ENCODE data around the gene FERD3L.
"Not testable (repeated sequence)": the region's sequence is repeated elsewhere in the genome, so short reads cannot be mapped to it uniquely, and the experiment has no call there.

The FERD3L gene, protein sequence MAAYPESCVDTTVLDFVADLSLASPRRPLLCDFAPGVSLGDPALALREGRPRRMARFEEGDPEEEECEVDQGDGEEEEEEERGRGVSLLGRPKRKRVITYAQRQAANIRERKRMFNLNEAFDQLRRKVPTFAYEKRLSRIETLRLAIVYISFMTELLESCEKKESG

DNA sequence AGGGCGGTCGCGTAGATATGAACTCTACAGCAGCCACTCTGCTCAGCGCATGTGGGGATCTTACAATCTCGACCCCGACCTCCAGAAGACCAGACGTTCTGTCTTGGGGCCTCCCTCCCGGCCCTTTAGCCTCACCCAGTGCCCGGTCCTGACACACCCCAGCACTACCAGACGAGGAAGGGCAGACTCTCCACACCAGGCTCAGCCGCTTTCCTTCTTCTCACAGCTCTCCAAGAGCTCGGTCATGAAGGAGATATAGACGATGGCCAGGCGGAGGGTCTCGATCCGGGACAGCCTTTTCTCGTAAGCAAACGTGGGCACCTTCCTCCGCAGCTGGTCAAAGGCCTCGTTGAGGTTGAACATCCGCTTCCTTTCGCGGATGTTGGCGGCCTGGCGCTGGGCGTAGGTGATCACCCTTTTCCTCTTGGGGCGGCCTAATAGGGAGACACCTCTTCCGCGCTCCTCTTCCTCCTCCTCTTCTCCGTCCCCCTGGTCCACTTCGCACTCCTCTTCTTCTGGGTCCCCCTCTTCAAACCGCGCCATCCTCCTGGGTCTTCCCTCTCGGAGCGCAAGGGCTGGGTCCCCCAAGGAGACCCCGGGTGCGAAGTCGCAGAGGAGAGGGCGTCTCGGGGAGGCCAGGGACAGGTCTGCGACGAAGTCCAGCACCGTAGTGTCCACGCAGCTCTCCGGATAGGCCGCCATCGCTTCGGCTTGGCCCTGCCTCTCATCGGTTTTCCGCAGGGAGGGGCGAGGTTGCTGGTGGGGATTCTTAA lies at the start of gene FERD3L:
Gene FERD3L (minus strand): TSS at position 761 of the 773 bp plus-strand sequence. CDS start 59 bp downstream, at position 702.
- no peak for DNase-seq

DNA sequence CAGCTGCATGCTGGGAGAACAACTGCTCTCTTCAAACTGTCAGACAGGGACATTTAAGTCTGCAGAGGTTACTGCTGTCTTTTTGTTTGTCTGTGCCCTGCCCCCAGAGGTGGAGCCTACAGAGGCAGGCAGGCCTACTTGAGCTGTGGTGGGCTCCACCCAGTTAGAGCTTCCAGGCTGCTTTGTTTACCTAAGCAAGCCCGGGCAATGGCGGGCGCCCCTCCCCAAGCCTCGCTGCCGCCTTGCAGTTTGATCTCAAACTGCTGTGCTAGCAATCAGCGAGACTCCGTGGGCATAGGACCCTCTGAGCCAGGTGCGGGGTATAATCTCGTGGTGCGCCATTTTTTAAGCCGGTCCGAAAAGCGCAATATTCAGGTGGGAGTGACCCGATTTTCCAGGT lies 49.2 kb upstream of the FERD3L start:
- not testable (repeated sequence) for DNase-seq

DNA sequence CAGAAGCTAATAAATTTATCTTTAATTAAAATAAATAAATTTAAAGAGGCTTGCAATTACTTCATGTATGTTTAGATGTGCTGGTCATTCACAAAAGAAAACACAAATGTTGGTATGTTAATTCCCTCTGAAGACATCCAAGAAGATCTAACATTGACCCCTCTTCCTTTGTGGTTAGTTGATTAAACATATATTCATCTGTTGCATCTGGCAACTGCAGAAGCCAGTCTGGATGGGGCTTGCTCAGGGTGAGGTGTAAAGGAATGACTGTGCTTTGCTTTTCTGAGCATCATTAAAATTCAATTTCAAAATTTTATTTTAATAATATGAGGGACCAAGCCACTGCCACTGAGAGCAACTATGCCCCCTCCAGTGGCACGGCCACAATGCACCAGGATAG lies 36.4 kb upstream of the FERD3L start:
- no peak for DNase-seq

DNA sequence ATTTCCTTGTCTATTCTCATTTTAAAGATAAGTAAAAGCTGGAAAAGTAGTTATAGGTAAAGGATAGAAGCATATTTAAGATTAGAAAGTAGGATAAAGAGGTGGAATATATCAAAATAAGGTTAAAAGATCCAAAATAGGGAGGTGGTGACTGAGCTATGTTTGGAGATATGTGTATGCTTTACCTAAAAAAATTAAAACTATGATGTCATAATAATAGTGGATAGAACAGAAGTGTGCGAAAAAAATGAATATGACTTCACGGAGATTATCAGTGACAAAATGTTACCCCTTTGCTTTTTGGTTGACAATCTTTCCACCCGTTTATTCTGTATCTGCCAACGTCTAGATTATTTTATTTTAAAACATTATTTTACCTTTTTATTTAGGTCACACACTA lies 33.4 kb upstream of the FERD3L start:
- no peak for DNase-seq

- DNase-seq: no peak
Measured at GRCh38 chr7:19177269-19177668, 32.0 kb upstream of the FERD3L start.

GRCh38 chr7:19175241-19175640 lies 30.0 kb upstream of the FERD3L start:
- DNase-seq: no peak

- DNase-seq: no peak
Measured at GRCh38 chr7:19161671-19162070, 16.4 kb upstream of the FERD3L start.

GRCh38 chr7:19146699-19147098 lies 1.5 kb upstream of the FERD3L start:
- DNase-seq: no peak

GRCh38 chr7:19145434-19146115 lies 354 bp upstream of the FERD3L start:
- DNase-seq: no peak

DNA sequence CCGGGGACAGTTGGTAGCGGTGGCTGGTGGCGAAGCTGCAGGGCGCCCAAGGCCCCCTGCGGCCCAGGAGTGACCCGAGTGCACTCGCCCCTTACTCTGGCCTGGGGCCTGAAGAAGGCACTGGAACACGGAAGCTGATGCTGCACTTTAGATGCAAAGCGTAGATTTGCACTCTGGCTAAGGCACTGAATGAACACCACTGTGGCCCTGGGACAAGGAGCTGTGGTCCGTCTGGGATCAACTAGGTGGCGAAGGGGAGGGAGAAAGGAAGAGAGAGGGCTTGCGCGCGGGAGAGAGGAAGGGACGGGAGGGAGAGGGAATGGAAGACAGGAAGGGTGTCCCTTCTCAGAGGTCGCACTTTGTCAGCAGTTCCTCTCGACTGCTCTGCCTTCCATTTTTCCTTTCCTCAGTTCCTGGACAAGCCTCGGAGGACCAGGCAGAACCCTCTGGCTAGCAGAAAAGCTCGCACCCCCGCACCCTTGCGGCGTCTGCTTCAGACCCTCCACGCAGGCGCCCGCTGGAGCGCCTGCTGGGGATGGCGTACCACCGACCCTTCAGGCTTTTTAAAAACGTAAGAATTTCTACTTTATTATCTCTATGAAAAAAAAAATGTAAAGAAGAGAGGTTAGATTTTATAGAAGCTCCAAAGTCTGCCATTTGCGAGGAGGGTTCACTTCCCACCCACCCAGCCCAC lies 1.2 kb downstream of the FERD3L start:
- no peak for DNase-seq

DNA sequence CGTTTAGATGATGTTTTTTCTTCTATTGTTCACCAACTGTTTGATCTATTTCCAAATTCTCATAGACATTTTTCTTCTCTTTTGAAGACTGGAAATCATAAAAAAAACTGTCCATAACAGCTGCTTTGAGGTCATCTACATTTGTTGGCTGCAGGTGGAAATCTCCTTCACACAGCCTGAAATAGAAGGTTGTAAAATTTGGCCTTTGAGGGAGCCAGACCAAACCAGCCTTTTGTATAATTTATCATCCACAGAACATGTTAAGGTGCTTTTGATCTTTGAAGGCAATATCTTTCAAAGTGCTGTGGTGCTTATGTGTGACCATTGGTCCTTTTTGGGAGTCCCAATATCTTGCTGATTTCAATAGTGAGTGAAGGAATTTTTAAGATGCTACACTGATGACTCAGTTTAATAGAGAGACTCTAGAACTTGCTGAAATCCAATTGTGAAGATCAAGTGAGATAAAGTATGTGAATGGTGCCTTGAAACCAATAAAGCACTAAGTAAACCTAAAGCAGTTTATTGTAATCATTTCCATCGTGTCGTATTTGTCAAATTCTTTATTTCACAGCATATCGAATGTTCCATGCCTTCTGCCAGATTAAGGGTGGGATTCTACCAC lies 5.4 kb downstream of the FERD3L start:
- DNase-seq: no peak

GRCh38 chr7:19133886-19134285 lies 11.3 kb downstream of the FERD3L start:
- no peak for DNase-seq

DNA sequence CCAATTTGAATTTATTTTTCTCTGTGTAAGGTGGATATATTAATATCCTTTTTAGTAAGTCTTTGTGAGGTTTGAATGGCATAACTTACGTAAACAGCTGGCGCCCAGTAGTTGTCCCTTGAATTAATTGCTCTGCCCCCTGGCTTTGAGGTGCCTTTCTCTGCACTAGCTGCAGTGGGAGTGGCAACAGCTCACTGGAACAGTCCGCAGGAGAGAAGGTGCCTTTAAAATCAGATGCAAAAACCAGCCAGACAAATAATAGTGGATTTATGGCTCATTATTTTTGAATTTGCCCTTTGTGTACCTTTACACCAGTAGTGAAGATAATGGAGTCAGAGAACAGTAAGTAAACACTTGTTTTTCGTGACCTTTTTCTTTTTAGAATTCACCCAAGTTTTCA lies 11.8 kb downstream of the FERD3L start:
- no peak for DNase-seq

- DNase-seq: no peak
Measured at GRCh38 chr7:19128856-19129255, 16.4 kb downstream of the FERD3L start.

DNA sequence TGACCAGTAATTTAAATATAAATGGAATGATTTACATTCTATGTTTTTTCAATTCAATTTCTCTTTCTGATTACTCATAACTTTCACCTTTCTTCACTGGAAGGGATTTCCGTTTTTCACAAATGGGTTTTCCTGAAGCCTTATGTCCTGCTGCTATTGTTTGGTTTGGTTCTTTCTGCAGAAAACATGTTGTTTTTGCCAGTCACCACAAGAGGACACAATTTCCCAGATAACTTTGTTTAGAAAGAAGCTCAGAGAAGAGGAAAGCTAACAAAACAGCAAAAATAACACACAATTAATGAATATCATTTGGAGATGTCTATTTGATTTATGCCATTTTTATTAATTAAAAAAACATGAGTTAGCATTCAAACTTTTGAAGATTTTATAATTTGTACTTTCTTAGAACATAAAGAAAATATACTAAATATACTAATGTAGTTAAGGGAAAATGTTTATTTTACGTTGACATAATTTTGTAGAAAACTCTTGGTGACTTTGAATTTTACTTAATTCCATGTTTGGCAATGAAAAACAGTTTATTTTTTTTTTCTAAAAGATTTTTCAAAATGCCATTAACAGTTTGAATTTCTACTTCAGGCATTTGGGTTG lies 23.1 kb downstream of the FERD3L start:
- peak; percentile 8 for DNase-seq

DNA sequence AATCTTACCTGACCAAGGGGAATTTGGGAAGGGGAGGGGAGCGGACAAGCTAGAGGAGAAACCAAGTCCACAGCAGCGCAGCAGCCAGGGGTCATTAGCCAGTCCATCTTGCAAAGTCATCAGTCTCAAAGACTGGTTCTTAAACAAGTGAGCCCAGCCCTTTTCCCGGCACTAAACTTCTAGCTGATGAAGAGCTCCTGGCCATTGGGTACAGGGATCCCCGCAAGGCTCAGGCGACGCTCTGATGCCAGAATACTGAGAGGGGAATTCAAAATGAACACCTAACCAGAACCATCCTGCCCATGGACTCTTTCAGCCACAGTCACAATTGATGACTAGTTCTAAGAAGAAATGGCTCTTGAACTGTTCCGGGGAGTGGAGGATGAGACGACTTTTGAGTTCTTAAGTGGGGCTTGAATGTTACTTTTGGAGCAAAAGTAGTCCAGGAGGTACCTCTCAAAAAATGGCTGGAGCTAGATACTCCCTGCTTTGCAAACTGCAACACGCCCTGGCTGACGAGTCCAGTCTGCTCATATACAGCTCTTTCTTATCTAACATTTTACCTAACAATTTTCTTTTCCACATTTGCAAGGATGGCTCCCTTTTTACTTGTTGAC lies 25.2 kb downstream of the FERD3L start:
- DNase-seq: no peak

DNA sequence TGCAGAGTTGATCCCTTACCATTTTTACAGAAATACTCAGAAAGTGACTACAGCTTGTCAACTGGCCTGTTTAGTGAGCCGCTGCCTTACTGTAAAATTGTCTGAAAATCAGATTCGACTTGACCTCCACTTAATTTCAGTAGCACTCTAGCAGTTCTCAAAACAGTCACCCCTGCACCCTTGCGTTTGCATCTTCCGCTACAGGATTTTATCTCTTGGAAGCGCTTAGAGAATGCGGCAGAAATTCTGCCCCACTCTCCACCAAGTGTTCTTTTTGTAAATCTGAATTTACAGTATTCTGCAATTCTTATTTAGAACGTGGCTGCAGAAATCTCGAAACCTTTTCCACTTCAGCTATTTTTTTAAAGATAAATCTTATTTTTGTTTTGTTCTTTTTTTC lies 25.8 kb downstream of the FERD3L start:
- no peak for DNase-seq

DNA sequence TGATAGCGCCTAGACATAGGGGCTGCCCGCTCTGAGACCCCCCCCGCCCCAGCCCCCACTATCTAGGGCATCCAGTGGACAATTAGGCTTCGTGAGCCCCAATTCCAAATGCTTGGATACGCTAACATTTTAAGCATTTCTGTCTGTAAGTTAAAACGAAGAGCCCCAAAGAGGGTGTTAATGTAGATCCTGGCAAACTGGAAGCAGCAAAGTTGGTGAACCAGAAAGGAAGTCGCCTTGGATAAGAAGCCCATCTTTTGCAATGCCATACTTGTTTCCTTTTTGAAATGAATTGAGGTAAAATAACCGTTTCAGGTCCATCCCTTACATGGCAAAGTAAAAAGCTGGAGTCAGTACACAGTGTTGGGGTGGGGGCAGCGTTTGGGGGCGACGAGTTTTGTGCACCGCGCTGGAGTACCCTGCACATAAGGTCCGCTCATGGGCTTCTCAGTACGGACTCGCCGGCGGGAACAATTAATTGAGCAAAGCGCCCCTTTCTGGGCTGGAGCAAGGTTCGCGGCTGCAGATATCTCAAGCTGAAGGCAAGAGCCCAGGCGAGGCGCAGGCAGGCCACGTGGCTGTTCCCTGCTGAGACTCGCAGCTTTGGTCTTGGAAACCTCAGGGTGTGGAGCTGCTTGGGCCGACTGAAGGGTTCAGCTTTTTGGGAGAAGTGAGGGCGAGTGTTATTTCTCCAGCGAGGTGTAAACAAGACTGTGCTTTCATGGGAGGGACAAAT lies 26.4 kb downstream of the FERD3L start:
- no peak for DNase-seq

GRCh38 chr7:19117870-19118608 lies 27.2 kb downstream of the FERD3L start:
- no peak for DNase-seq

GRCh38 chr7:19117091-19117869 lies 27.9 kb downstream of the FERD3L start, which contains the start of gene TWIST1:
Gene TWIST1 (minus strand): TSS chr7:19117636. CDS start chr7:19117321, 315 bp downstream.
- DNase-seq: peak; percentile 6
